Adipose tissue (tissue), 3 donors: ENCODE results near the gene MYOZ3. TPM values are rescaled to one million over a fixed set of nuclear protein-coding genes. Genes with fewer than 3 reads are reported as not detected.
A peak's percentile ranks its signal among the peaks of the same experiment; 100 is the strongest.

Source experiments
- H3K27ac ChIP-seq: one replicate; pipeline ENCODE4 v1.5.1; 2013; ENCODE audit warnings: low read depth, low read length
- WGBS, 3 donors: extraction: QIAGEN DNeasy Blood & Tissue Kit; methylation state at CpG; one replicate each; pipeline ENCODE4 v1.1.7; 2013; 5-methylcytosine and 5-hydroxymethylcytosine counted together
- polyA plus RNA-seq, 3 donors: library from polyadenylated mRNA; stranded (reverse); fragments of 200-250 nt; gene quantifications; one replicate each; pipeline ENCODE4 v1.2.3, GENCODE V29; 2013
- donor health status: healthy with polysubstance abuse.
- donor health status: Bipolar disorder and iron deficiency.
- donor health status: healthy.

The MYOZ3 gene
- polyA plus RNA-seq, 3 donors = 0.06 to 0.79 (median 0.24) TPM

DNA sequence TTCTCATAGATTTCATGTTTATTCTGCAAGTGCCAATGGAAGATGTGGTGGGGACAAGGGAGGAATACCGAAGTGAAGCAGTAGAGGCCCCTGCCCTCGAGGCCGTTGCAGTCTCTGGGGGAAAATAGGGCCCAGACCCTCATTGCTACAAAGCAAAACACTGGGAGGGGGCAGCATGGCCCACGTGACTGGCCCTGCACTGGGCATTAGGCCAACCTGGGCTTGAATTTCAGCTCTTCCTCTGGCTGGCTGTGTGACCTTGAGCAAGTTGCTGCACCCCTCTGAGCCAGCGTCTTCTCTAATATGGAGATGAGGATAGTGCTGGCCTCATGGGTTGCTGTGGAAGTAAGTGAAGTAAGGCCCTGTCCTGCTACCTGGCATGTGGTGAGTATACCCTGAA, 21.3 kb upstream of the MYOZ3 start:
- 58 to 61% (median 61%) methylated on average over 5 of the region's 5 CpGs for WGBS, 3 donors

DNA sequence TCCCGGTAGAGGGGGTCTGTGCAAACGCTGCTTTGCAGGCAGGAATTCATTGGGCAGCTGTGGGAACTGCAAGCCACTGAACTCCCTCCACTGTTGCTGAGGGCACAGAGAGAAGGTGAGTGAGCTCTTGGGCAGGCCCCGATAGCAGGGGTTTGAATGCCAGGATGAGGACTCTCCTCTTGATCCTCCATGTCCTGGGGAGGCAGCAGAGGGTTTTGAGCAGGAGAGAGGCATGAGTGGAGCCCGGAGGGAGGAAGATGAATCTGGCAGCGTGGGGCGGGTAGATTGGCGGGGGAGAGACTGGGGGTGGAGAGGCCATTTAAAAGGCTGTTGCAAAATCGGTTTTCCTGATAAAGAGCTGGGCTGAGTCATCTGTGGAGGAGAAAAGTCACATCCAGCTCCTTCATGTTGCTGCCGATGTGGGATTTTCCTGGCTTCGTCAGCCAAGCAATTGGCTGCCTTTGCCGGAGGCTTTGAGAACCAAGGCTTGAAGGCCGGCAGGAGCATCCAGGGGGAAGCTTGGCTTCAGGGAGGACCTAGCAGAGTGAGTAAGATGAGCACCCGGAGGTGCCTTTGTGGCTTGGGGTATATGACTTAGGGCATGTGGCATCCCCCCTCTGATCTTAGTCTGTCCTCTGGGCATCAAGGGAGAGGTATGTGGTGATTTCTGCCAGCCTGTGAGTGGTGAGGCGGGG, 20.6 kb upstream of the MYOZ3 start, which contains the start of gene SYNPO:
TSS of gene SYNPO (plus strand) at position 350 of the 695 bp plus-strand sequence. CDS start 7,616 bp downstream, outside the sequence.
- WGBS, 3 donors = 25 to 34% (median 27%) methylated on average over 14 of the region's 14 CpGs
- H3K27ac ChIP-seq = peak within 1 kb of the TSS; percentile 91

More for the DNA sequence above, 21.3 kb upstream of the MYOZ3 start:
- H3K27ac ChIP-seq = no peak overlapping the region

DNA sequence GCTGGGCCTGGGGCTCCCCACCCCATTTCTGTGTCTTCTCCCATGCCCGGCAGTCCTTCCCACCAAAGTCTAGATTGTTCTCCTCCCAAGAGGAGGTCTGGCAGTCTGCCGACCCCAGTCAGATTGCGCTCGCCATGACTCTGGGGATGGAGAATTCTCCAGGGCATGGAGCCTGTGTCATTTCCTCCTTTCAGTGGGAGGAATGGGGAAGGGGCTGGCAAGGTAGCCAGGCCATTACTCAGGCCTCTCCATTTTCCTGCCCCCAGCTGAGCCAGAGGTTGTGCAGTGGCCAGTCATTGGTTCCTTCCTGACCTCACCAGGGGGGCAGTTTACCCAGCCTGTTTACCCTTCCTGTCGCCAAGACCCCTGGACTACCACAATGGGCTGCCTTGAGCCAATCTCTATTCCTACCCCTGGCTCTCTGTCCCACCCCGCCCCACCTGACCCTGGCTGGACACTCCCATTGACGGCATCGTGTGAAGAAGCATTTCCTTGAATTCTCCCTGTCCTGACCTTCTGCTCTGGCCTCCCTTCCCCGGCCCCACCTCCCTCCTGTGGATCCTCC, 20.0 kb upstream of the MYOZ3 start:
- H3K27ac ChIP-seq = peak overlapping the region; percentile 91
- WGBS, 3 donors = 35 to 66% (median 40%) methylated on average over 9 of the region's 9 CpGs

DNA sequence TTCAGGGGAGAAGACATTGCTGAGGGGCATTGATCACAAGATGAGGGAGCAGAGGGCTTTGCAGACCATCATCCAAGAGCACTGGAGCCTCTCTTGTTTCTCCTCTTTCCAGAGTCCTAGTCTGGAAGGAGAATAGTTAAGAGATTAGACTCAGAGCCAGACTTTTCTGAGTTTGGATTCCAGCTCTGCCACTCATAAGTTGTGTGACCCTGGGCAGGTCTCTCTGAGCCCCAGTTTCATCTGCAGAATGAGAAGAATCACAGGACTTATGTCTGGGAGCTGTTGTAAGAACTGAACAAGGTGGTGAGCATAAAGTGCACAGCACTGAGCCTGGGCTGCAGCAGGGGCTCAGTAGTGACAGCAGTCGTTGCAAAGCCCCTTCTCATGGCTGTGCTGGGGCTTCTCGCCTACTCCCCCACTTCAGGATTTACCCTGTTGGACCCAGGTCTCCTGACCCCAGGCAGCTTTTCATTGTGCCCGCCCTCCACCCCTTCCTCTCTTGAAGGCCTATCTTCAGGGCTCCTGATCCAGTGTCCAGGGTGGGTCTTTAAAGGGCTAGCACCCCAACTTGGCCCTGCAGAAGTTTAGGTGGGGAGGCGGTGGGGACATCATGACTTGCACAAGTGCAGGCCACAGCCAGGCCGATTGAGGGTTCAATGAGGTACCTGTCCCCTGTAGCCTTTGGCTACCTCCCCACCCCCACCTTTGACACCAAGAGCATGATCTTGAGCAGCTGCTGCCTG, 19.1 kb upstream of the MYOZ3 start:
- peak overlapping the region; percentile 91 for H3K27ac ChIP-seq
- 71 to 74% (median 72%) methylated on average over 5 of the region's 5 CpGs for WGBS, 3 donors

DNA sequence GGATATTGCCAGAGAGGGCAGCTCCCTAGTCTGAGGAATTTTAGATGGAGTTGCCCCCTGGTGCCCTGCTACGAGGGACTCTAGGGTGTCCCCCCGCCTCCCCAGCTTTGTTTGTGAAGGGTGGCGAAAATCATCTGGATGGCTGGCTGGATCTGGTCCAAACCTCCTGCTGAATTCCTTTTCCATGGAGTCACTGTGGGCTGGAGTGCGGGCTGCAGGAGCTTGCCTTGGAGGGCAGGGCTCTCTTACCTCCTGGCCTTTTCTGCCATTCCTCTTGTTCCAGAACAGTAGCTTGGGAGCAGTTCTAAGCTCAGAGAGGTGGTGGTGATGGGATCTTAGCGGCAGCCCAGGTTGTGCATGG, 18.5 kb upstream of the MYOZ3 start:
- peak overlapping the region; percentile 91 for H3K27ac ChIP-seq
- WGBS, 3 donors = 38 to 53% (median 50%) methylated on average over 5 of the region's 5 CpGs

DNA sequence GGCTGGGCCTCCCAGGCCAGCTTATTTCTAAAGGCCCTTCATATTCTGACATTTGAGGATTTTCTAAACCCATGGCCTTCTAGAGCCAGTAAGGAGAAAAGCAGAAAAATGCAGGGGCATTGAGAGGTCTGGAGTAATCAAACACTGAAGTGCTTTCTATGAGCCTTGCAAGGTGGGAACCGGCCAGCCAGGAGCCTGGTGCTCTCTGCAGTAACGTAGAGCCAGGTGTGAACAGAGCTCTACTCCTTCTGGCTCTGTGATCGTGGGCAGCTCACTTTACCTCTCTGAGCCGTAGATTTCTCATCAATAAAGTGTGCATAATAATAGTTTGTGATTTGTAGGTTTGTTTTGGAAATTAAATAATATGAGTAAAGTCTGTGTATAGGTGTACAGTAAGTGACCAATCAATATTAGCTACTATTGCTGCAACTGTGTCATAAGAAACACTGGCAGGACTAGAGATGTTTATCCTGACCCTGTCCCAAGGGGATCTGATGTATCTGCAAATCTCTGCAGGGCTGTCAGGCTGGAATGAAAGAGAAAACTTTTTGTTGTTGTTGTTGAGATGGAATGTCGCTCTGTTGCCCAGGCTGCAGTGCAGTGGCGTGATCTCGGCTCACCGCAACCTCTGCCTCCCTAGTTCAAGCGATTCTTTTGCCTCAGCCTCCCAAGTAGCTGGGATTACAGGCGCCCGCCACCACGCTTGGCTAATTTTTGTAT, 17.9 kb upstream of the MYOZ3 start:
- peak overlapping the region; percentile 17 for H3K27ac ChIP-seq
- 84 to 91% (median 85%) methylated on average over 12 of the region's 12 CpGs for WGBS, 3 donors

DNA sequence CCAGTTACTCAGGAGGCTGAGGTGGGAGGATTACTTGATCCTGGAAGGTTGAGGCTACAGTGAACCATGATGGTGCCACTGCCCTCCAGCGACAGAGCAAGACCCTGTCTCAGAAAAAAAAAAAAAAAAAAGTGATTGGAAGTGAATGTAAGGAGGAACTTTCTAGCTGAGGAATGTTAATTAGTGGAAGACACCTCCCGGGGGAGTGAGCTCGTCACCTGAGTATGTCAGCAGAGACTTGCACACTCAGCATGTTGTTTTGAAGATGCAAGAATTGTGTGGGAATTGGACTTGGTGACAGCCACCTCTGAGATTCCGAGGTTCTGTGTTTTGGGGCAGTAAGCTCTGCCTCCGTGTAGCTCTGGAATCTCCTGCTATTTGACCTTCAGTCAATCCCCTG, 17.0 kb upstream of the MYOZ3 start:
- no peak overlapping the region for H3K27ac ChIP-seq
- WGBS, 3 donors = 57 to 86% (median 75%) methylated on average over 5 of the region's 5 CpGs

DNA sequence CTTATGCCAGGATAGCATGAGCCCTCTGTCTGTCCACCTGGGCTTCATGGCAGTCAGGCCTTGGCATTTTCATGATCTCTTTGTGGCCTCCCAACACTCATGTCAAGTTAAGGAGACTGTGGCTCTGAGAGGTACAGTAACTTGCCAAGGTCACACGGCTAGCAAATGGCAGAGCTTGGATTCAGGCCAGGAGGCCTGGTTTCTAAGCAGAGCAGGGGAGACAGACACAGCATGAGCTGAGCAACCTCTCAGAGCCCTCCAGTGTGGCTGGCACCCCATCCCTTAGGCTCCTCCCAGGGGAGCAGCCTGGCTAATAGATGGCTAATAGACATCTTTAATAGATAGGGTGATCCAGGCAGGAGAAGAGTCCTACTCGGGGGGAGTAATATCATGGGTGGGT, 16.5 kb upstream of the MYOZ3 start:
- H3K27ac ChIP-seq = no peak overlapping the region
- WGBS, 3 donors = 29 to 57% (median 55%) methylated on average over 2 of the region's 2 CpGs

DNA sequence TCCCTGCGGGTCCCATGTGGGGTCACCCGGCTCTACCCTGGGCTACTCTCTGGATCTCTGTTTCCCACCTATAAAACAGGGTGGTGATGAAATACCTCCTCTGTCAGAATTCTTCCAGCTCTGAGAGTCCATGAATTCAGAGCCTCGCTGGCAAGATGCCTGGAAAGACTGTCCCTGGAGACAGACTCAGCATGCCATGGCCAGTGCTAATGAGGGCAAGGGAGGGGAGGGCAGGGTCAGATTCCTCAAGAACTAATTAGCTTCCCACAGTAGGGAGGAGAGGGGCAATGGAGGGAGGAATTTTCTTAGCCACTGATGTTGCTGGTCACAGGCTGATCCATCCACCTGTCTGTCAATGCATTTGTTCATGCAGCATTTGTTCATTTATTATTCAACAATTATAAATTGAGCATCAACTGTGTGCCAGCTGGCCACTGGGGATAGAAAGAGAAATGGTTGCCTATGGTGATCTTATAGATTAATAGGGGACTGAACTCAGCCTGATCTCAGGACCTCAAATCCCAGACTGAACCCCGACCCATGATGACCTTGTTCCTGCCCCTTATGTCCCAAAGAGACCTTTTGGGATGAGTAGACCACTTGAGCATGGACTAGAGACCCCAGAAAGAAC, 15.9 kb upstream of the MYOZ3 start:
- WGBS, 3 donors = 59 to 72% (median 66%) methylated on average over 4 of the region's 4 CpGs
- no peak overlapping the region for H3K27ac ChIP-seq

DNA sequence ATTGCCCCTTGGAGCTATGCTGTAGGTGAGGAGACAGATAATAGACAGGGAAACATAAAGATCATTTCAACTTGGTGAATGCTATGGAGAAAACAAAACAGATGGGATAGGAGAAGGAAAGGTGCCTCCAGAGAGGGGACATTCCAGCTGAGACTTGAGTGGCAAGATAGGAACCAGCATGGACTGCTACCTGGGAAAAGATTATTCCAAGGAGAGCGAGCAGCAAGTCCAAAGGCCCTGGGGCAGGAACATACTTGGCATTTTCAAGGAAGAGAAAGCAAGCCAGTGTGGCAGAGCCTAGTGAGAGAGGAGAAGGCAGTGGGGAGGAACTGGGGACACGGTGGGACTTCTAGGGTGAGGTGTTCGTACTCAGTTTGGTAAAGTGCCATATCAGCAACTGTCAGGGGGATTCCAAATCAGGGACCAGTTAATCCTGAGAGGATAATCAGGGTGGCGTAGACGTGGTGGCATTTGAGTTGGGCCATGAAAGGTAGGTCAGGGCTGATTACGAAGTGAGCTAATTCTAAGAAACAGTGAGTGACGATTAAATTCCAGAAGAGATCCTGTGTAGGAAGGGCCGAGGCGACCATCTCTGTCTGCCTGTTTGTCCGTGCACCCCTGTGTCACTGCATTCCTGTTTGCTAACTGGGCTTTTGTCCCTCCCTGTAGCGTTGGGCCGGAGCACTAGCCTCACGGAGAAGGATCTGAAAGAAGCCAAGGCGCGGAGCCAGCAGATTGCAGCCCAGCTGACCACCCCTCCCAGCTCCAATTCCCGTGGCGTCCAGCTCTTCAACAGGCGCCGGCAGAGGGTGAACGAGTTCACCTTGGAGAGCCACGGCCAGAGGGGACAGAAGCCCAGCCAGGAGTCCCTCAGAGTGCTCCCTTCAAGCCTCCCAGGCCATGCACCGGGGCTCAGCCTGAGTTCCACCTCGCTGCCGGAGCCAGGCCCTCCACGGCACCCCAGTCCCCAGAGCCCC, 13.5 kb upstream of the MYOZ3 start:
- 52 to 73% (median 66%) methylated on average over 25 of the region's 25 CpGs for WGBS, 3 donors
- no peak overlapping the region for H3K27ac ChIP-seq

DNA sequence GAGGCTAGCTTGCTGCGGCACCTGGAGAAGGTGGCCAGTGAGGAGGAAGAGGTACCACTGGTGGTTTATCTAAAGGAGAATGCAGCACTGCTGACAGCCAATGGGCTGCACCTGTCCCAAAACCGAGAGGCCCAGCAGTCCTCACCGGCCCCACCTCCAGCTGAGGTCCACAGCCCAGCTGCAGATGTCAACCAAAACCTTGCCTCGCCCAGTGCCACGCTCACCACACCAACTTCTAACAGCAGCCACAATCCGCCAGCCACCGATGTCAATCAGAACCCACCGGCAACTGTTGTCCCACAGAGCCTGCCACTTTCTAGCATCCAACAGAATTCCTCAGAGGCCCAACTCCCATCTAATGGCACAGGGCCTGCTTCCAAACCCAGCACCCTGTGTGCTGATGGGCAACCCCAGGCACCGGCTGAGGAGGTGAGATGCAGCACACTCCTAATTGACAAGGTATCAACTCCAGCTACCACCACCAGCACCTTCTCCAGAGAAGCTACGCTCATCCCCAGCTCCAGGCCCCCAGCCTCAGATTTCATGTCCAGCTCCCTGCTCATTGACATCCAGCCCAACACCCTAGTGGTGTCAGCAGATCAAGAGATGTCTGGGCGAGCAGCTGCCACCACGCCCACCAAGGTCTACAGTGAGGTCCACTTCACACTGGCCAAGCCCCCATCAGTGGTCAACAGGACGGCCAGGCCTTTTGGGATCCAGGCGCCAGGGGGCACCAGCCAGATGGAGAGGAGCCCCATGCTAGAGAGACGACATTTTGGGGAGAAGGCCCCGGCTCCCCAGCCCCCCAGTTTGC, 12.6 kb upstream of the MYOZ3 start:
- 91 to 93% (median 93%) methylated on average over 16 of the region's 16 CpGs for WGBS, 3 donors
- H3K27ac ChIP-seq = no peak overlapping the region

DNA sequence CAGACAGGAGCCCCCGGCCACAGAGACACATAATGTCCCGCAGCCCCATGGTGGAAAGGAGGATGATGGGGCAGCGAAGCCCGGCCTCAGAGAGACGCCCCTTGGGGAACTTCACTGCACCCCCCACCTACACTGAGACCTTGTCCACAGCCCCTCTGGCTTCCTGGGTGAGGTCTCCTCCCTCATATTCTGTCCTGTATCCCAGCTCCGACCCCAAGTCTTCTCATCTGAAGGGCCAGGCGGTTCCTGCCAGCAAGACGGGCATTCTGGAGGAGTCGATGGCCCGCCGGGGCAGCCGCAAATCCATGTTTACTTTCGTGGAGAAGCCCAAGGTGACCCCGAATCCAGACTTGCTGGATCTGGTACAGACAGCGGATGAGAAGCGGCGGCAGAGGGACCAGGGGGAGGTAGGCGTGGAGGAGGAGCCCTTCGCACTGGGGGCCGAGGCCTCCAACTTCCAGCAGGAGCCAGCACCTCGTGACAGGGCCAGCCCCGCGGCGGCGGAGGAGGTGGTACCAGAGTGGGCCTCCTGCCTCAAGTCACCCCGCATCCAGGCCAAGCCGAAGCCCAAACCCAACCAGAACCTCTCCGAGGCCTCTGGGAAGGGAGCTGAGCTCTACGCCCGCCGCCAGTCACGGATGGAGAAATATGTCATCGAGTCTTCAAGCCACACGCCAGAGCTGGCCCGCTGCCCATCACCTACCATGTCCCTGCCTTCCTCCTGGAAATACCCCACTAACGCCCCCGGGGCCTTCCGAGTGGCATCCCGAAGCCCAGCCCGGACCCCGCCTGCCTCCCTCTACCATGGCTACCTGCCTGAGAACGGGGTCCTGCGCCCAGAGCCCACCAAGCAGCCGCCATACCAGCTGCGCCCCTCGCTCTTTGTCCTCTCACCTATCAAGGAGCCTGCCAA, 11.7 kb upstream of the MYOZ3 start:
- H3K27ac ChIP-seq = no peak overlapping the region
- 93 to 94% (median 93%) methylated on average over 44 to 46 of the region's 46 CpGs for WGBS, 3 donors

DNA sequence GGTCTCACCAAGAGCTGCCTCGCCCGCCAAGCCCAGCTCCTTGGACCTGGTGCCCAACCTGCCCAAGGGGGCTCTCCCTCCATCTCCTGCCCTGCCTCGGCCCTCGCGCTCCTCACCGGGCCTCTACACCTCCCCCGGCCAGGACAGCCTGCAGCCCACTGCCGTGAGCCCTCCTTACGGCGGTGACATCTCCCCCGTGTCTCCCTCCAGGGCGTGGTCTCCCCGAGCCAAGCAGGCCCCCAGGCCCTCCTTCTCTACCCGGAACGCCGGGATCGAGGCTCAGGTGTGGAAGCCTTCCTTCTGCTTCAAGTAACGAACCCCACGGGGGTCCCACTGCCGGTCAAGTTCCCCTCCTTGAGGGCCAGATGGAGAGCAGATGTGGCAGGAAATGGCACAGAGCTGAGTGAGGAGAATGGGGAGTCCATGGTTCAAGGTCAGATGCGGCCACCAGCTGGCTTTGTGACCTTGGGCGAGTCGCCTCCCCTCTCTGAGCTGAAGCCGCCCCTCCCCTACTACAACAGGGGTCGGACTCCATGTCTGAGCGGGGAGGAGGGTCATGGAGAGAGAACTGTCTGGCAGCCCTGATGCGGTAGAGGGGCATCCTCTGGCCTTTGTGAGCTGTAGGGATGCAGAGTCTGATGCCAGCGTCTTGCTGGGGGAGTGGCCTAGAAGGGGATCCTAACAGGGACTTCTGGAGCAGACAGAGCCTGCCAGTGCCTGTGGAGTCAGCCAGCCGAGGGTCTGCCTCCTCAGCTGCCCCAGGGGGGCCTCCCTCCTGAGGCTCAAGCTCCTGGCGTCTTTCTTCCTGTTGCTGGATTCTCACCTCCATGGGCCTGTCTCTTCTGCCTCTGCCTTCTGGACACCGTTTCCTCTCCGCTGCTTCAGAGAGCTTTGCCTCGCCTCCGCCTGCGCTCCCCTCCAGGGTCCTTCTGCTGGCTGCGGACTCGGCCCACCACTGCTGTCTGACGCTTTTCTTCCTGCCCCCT, 10.7 kb upstream of the MYOZ3 start:
- no peak overlapping the region for H3K27ac ChIP-seq
- WGBS, 3 donors = 85 to 92% (median 88%) methylated on average over 38 of the region's 38 CpGs

DNA sequence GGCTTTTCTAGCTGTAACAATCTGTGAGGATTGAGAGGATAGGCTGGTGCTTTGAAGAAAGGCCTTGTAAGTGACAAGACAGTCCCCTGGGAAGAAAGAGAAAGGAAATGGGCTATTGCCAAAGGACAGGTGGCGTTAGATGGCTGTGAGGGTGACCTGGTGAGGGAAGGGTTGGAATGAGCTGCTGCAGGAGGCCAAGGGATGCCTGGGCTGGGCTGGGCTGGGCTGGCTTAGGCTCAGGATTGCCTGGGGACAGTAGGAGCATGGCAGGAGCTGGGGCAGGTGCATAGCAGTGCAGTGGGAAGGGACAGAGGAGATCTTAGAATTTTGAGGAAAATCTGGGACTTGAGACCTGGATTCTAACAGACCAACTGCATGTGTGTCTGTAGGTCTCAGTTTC, 9.7 kb upstream of the MYOZ3 start:
- 58 to 79% (median 71%) methylated on average over 1 of the region's 1 CpG for WGBS, 3 donors
- H3K27ac ChIP-seq = no peak overlapping the region
